ENCODE results near the gene COPG1.

GRCh38 chr3:129230311-129231019, 18.9 kb upstream of the COPG1 start:
- TF ChIP-seq POLR2A (IDR thresholded peaks at IDR 0.05; ENCODE audit: extremely low read depth, insufficient read length) (no peak), CTCF (IDR thresholded peaks at IDR 0.05; ENCODE audit: low read depth, low read length) (no peak), MYC (IDR thresholded peaks at IDR 0.05; ENCODE audit: low read depth, low read length) (no peak), MAX (IDR thresholded peaks at IDR 0.05; ENCODE audit: low read depth, low read length) (peak; percentile 70)

Data from NB4 (cell line).